A549 (cell line): Measurements from ENCODE around the gene DTX1. TPM values are rescaled to one million over a fixed set of nuclear protein-coding genes. Genes with fewer than 3 reads are reported as not detected.

Experiments used
- ATAC-seq, 2 experiments: fragments of 200-7000 bp in 1 of 2; fragments of >200 bp in 1 of 2; cut with Nextera tagmentation in 1 of 2; cut with Tn5 transposase in 1 of 2; 3 replicates each; pipeline versions ENCODE4 v1.8.0 to v1.9.1; 2018 to 2020; ENCODE audit warnings: mild to moderate bottlenecking in 1 of 2, moderate library complexity in 1 of 2
- CTCF ChIA-PET: fragments of 300-600 bp; sonication (Branson Sonifier 250); formaldehyde crosslinking; extraction: SDS; loops from one replicate; lab custom pipeline; 2021; ENCODE audit warnings: antibody characterized with exemption, inconsistent platforms; lab: Yijun Ruan, JAX
- POLR2A ChIA-PET: fragments of 350-600 bp; formaldehyde crosslinking; extraction: SDS; loops from one replicate; lab custom pipeline; 2021; ENCODE audit warnings: antibody characterized with exemption, inconsistent platforms; lab: Yijun Ruan, JAX
- DNase-seq, 2 experiments: peaks; one replicate each; pipeline versions ENCODE4 v3.0.0 to v3.0.0-alpha.2; 2011 to 2016; ENCODE audit warnings: low read depth in 1 of 2, low spot score in 1 of 2
- FAIRE-seq: peaks from 2 replicates; lab custom pipeline; 2011; peaks lifted over from hg19 to GRCh38; lab: Jason Lieb, UNC
- H3K27ac ChIP-seq, 2 experiments: fragments of >200 bp; sonication (Bioruptor Twin); formaldehyde crosslinking; 3 replicates each; pipeline ENCODE4 v1.5.1; 2016 to 2017
- H3K4me1 ChIP-seq: fragments of >200 bp; sonication (Bioruptor Twin); formaldehyde crosslinking; 3 replicates; pipeline ENCODE4 v1.6.1; 2016
- H3K4me2 ChIP-seq: fragments of >200 bp; sonication (Bioruptor Twin); formaldehyde crosslinking; 3 replicates; pipeline ENCODE4 v1.6.1; 2016
- H3K4me3 ChIP-seq: fragments of >200 bp; sonication (Bioruptor Twin); formaldehyde crosslinking; 3 replicates; pipeline ENCODE4 v1.5.1; 2016
- H3K9me3 ChIP-seq: fragments of >200 bp; sonication (Bioruptor Twin); formaldehyde crosslinking; 3 replicates; pipeline ENCODE4 v1.6.1; 2016
- CEBPB ChIP-seq, 2 experiments: fragments of >200 bp in 1 of 2; sonication (Bioruptor Twin) in 1 of 2; formaldehyde crosslinking in 1 of 2; IDR thresholded peaks; 2 replicates each; pipeline ENCODE4 v1.6.1; 2012 to 2016
- CHD4 ChIP-seq: fragments of 200-600 bp; sonication (generic); IDR thresholded peaks from 2 replicates; pipeline ENCODE4 v1.6.1; 2016; ENCODE audit warnings: antibody characterized with exemption, mild to moderate bottlenecking, borderline replicate concordance
- EHMT2 ChIP-seq: fragments of 200-600 bp; sonication (generic); IDR thresholded peaks from 2 replicates; pipeline ENCODE4 v1.6.1; 2016; ENCODE audit warnings: antibody characterized with exemption, low read depth, mild to moderate bottlenecking, moderate library complexity
- FOSB ChIP-seq: fragments of 250-450 bp; sonication (Bioruptor Pico); IDR thresholded peaks from 2 replicates; pipeline ENCODE4 v1.5.0; 2020; ENCODE audit warnings: mild to moderate bottlenecking, moderate library complexity
- GATA3 ChIP-seq: IDR thresholded peaks from 2 replicates; pipeline ENCODE4 v1.6.1; 2012; ENCODE audit warnings: borderline replicate concordance
- HEYL ChIP-seq: fragments of 250-450 bp; sonication (Bioruptor Pico); IDR thresholded peaks from 2 replicates; pipeline ENCODE4 v1.8.0; 2021; ENCODE audit warnings: mild to moderate bottlenecking, moderate library complexity
- KDM5A ChIP-seq: fragments of 200-600 bp; sonication (generic); IDR thresholded peaks from 2 replicates; pipeline ENCODE4 v1.6.1; 2016; ENCODE audit warnings: antibody characterized with exemption, mild to moderate bottlenecking
- MAZ ChIP-seq: fragments of 150-350 bp; IDR thresholded peaks from 2 replicates; pipeline ENCODE4 v1.6.1; 2014; ENCODE audit warnings: antibody characterized with exemption, low read depth, low read length, borderline replicate concordance
- NPAS2 ChIP-seq: fragments of 250-450 bp; sonication (Bioruptor Pico); IDR thresholded peaks from 2 replicates; pipeline ENCODE4 v1.8.0; 2022; ENCODE audit warnings: mild to moderate bottlenecking, moderate library complexity, borderline replicate concordance
- RFX5 ChIP-seq: fragments of 450-650 bp; IDR thresholded peaks from 2 replicates; pipeline ENCODE4 v1.7.1; 2014; ENCODE audit warnings: antibody characterized with exemption, mild to moderate bottlenecking, moderate library complexity
- SREBF2 ChIP-seq: fragments of 450-650 bp; IDR thresholded peaks from 2 replicates; pipeline ENCODE4 v1.6.1; 2014; ENCODE audit warnings: mild to moderate bottlenecking, moderate library complexity
- ZFP36 ChIP-seq: fragments of 450-650 bp; IDR thresholded peaks from 2 replicates; pipeline ENCODE4 v1.6.1; 2014; ENCODE audit warnings: borderline replicate concordance; ENCODE audit not compliant: partially characterized antibody
- ZSCAN20 ChIP-seq: fragments of 250-450 bp; sonication (Bioruptor Pico); IDR thresholded peaks from 2 replicates; pipeline ENCODE4 v1.8.0; 2022; ENCODE audit warnings: mild to moderate bottlenecking, moderate library complexity
- WGBS: methylation state at CpG from one replicate; pipeline ENCODE4 v1.1.6; 2017; ENCODE audit errors: missing lambda C conversion rate; 5-methylcytosine and 5-hydroxymethylcytosine counted together
- polyA plus RNA-seq, 4 experiments: library from polyadenylated mRNA; depleted of rRNA in 3 of 4; stranded (reverse); fragments of >200 nt; fragmentation: RNase III in 1 of 4; extraction: RNeasy Plus Mini Kit Qiagen cat#74134 plus additional on column Dnase treatment in 1 of 4; gene quantifications; 2 replicates in 3 of 4; 3 replicates in 1 of 4; pipeline ENCODE4 v1.2.3, GENCODE V29; 2011 to 2017
- TF ChIP-seq, protein P1 (sequence below): IDR thresholded peaks from 2 replicates; pipeline ENCODE4 v1.6.1; 2012; ENCODE audit warnings: low read depth, borderline replicate concordance
- TF ChIP-seq, protein P2 (sequence below): fragments of >200 bp; sonication (Bioruptor Twin); formaldehyde crosslinking; IDR thresholded peaks from 3 replicates; pipeline ENCODE4 v1.5.1; 2016
- TF ChIP-seq, protein P3 (sequence below): IDR thresholded peaks from 2 replicates; pipeline ENCODE4 v1.6.1; 2012
- TF ChIP-seq, protein P4 (sequence below): fragments of 250-450 bp; sonication (Bioruptor Pico); IDR thresholded peaks from 2 replicates; pipeline ENCODE4 v1.5.0; 2021; ENCODE audit warnings: mild to moderate bottlenecking, moderate library complexity, borderline replicate concordance
- TF ChIP-seq, protein P5 (sequence below): fragments of 450-650 bp; IDR thresholded peaks from 2 replicates; pipeline ENCODE4 v1.6.1; 2014; ENCODE audit warnings: antibody characterized with exemption
- TF ChIP-seq, protein P6 (sequence below): IDR thresholded peaks from 2 replicates; pipeline ENCODE4 v1.6.1; 2012

The DTX1 gene
- polyA plus RNA-seq, 2 of the 4 experiments (the other 2 are of a cell fraction), result 0.28 to 0.37 TPM

DNA sequence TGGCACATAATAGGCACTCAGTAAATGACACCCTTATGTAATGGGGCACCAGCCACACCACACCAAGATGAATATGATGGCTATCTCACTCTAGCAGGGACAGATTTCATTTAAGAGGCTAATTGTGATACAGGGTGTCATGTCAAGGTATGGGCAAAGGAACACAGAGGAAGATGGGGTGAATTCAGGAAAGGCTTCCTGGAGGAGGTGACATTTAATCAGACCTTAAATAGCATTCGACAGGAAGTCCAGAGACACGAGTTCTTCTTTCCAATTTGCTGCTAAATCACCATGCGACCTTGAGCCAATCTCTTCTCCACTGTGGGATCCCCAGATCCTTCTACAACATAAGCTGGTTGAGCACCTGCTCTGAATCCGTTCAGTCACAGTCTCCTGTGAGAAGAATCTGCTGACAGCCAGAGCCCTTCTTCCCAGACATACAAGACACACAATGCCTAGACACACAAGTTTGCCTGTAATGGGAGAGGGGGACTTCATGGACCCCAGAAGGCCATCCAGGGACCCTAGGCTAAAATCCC lies 1.5 kb upstream of the DTX1 start:
- Histone ChIP-seq H3K27ac (no peak overlapping the region), H3K9me3 (no peaks in the 10 kb centered on the region), H3K4me1 (0 out of 3 replicates have a peak, but pooled peaks cover 6% of the 10 kb centered on the region), H3K4me2 (no peak overlapping the region), H3K4me3 (no peak overlapping the region)
- ATAC-seq (no peak), DNase-seq (no peak), FAIRE-seq (no peak)
- POLR2A ChIA-PET, result no interaction called here
- TF ChIP-seq KDM5A (no peak), GATA3 (no peak), NPAS2 (CRISPR knock-in tag) (no peak), ZFP36 (peak; percentile 70)
- TF ChIP-seq, protein P1, sequence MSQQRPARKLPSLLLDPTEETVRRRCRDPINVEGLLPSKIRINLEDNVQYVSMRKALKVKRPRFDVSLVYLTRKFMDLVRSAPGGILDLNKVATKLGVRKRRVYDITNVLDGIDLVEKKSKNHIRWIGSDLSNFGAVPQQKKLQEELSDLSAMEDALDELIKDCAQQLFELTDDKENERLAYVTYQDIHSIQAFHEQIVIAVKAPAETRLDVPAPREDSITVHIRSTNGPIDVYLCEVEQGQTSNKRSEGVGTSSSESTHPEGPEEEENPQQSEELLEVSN, result no peak
- WGBS, result 21% methylated on average over 4 of the region's 4 CpGs
- CTCF ChIA-PET, result interaction anchor here (1.2 to 11.0 kb wide), 4 partner anchors 37 to 99 kb away, joined by 3 to 142 read pairs (median 32); partner anchors contain the start of gene CFAP73

DNA sequence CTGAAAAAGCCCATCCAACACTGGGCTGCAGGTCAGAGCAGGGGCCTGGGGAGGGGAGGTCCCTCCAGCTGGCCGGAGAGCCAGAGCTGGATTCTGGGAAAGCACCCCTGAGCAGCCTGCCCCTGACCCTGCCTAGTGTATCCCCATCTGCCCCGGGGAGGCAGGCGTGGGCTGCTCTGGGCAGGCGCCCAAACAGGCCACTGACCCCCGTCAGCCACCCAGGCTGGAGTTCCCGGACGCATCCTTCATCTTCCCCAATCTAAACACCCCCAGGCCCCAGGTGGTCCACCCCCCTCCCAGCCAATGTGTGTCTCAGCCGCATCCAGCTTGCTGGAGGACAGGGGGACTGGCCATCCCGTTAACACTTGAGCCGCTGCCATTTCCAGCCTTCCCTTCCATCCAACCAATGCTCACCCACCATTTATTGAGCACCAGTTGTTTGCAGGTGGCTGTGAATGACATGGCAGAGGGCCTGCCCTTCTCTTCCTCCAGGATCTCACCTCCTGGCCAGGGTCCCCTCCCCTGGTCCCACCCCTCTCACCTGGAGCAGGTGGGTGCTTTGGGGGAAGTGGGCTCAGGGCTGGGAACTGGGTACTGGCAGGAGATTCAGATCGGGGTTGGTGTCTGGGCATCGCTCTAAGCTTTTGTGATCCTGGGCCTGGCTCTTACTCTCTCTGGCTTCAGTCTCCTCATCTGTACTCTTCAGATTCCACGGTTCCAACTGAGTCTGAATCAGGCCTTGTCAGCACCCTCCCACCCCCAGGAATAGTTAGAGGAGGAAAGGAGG lies 743 bp upstream of the DTX1 start:
- Histone ChIP-seq H3K9me3 (no peaks in the 10 kb centered on the region), H3K4me1 (0 out of 3 replicates have a peak, but pooled peaks cover 6% of the 10 kb centered on the region), H3K4me2 (peak overlapping the region; percentile 95; the same call in 2 of the 3 replicates), H3K4me3 (peak overlapping the region; percentile 56; the same call in 2 of the 3 replicates), H3K27ac (no peak overlapping the region)
- WGBS, result 57% methylated on average over 8 of the region's 13 CpGs
- ATAC-seq (peak; percentile 18 to 32; a peak in 3 of 6 replicates), FAIRE-seq (no peak), DNase-seq (no peak)
- no peak for TF ChIP-seq CEBPB (IDR thresholded peaks at IDR 0.05)
- ChIA-PET CTCF (interaction anchor here (1.2 to 11.0 kb wide), 5 partner anchors 36 to 98 kb away, joined by 3 to 142 read pairs (median 4); partner anchors contain the start of gene CFAP73), POLR2A (no interaction called here)

DNA sequence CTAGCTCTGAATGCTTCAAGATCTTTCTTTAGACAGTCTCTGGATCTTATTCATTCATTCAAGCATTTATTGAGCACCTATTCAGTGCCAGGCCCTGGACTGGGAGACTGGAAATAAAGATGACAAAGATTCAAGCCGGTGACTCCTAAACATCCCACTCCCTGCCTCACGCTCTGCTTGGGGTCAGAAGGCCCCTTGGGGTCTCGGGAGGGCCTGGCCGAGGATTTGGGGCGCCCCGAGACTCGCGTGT lies 224 bp upstream of the DTX1 start:
- ChIA-PET CTCF (interaction anchor here (1.2 to 1.5 kb wide), 3 partner anchors 36 to 97 kb away, joined by 3 to 4 read pairs (median 3); no protein-coding TSS in a partner anchor), POLR2A (no interaction called here)
- DNase-seq (no peak), ATAC-seq (peak in 1 of 2 experiments; percentile 8; a peak in 2 of 6 replicates), FAIRE-seq (no peak)
- peak overlapping the region; percentile 95 for H3K4me2 ChIP-seq
- TF ChIP-seq SREBF2, result no peak
- no peak for TF ChIP-seq CHD4
- TF ChIP-seq, protein P2, sequence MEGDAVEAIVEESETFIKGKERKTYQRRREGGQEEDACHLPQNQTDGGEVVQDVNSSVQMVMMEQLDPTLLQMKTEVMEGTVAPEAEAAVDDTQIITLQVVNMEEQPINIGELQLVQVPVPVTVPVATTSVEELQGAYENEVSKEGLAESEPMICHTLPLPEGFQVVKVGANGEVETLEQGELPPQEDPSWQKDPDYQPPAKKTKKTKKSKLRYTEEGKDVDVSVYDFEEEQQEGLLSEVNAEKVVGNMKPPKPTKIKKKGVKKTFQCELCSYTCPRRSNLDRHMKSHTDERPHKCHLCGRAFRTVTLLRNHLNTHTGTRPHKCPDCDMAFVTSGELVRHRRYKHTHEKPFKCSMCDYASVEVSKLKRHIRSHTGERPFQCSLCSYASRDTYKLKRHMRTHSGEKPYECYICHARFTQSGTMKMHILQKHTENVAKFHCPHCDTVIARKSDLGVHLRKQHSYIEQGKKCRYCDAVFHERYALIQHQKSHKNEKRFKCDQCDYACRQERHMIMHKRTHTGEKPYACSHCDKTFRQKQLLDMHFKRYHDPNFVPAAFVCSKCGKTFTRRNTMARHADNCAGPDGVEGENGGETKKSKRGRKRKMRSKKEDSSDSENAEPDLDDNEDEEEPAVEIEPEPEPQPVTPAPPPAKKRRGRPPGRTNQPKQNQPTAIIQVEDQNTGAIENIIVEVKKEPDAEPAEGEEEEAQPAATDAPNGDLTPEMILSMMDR, result no peak
- no peak for TF ChIP-seq RFX5
- no peak for TF ChIP-seq KDM5A
- TF ChIP-seq ZSCAN20 (CRISPR knock-in tag), result no peak
- TF ChIP-seq FOSB (CRISPR knock-in tag), result no peak
- TF ChIP-seq, protein P3, sequence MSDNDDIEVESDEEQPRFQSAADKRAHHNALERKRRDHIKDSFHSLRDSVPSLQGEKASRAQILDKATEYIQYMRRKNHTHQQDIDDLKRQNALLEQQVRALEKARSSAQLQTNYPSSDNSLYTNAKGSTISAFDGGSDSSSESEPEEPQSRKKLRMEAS, result no peak
- no peak for TF ChIP-seq EHMT2
- TF ChIP-seq ZFP36, result no peak
- no peak for TF ChIP-seq MAZ
- TF ChIP-seq, protein P4, sequence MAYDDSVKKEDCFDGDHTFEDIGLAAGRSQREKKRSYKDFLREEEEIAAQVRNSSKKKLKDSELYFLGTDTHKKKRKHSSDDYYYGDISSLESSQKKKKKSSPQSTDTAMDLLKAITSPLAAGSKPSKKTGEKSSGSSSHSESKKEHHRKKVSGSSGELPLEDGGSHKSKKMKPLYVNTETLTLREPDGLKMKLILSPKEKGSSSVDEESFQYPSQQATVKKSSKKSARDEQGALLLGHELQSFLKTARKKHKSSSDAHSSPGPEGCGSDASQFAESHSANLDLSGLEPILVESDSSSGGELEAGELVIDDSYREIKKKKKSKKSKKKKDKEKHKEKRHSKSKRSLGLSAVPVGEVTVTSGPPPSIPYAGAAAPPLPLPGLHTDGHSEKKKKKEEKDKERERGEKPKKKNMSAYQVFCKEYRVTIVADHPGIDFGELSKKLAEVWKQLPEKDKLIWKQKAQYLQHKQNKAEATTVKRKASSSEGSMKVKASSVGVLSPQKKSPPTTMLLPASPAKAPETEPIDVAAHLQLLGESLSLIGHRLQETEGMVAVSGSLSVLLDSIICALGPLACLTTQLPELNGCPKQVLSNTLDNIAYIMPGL, result no peak
- no peak for TF ChIP-seq HEYL
- TF ChIP-seq, protein P5, sequence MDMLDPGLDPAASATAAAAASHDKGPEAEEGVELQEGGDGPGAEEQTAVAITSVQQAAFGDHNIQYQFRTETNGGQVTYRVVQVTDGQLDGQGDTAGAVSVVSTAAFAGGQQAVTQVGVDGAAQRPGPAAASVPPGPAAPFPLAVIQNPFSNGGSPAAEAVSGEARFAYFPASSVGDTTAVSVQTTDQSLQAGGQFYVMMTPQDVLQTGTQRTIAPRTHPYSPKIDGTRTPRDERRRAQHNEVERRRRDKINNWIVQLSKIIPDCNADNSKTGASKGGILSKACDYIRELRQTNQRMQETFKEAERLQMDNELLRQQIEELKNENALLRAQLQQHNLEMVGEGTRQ, result no peak
- TF ChIP-seq, protein P6, sequence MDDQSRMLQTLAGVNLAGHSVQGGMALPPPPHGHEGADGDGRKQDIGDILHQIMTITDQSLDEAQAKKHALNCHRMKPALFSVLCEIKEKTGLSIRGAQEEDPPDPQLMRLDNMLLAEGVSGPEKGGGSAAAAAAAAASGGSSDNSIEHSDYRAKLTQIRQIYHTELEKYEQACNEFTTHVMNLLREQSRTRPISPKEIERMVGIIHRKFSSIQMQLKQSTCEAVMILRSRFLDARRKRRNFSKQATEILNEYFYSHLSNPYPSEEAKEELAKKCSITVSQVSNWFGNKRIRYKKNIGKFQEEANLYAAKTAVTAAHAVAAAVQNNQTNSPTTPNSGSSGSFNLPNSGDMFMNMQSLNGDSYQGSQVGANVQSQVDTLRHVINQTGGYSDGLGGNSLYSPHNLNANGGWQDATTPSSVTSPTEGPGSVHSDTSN, result no peak
- no peak for TF ChIP-seq GATA3
- H3K4me3 ChIP-seq, result peak overlapping the region; percentile 56
- H3K9me3 ChIP-seq, result no peaks in the 10 kb centered on the region
- peak overlapping the region in 1 of 2 experiments; percentile 77; a peak in 3 of 6 replicates for H3K27ac ChIP-seq
- 0 out of 3 replicates have a peak, but pooled peaks cover 6% of the 10 kb centered on the region for H3K4me1 ChIP-seq
- WGBS, result 29% methylated on average over 8 of the region's 8 CpGs
